ENCODE measurements around the gene DLGAP5.

DLGAP5 gene

DNA sequence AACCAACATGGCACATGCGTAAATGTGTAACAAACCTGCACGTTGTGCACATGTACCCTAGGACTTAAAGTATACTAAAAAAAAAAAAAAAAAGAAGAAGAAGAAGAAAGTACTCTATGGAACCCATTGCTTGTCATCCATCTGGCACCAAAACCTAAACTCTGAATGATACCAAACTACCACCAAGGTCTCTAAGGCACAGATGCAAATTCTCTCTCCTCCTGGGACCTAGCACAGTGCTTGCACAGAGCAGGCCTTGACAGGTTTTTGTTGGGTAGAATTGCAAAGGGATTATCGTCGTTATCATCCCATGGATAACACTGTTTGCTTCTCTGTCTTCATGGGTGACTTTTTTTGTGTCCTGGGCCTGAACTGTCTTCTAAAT, 75.5 kb downstream of the DLGAP5 start:
- no peak for DNase-seq (ENCODE audit: low read depth)
- no peak overlapping the region for H3K4me3 ChIP-seq (ENCODE audit: low read depth, low read length)
- TF ChIP-seq CTCF (IDR thresholded peaks at IDR 0.05; ENCODE audit: control insufficient read depth, extremely low read depth, insufficient read depth) = no peak

- H3K4me3 ChIP-seq (ENCODE audit: low read depth, low read length) = no peak overlapping the region
- no peak for DNase-seq (ENCODE audit: low read depth)
Measured at GRCh38 chr14:55115460-55115859, 75.9 kb downstream of the DLGAP5 start.

GRCh38 chr14:55114720-55115119, 76.7 kb downstream of the DLGAP5 start:
- TF ChIP-seq CTCF (IDR thresholded peaks at IDR 0.05; ENCODE audit: control insufficient read depth, extremely low read depth, insufficient read depth) = no peak
- no peak overlapping the region for H3K4me3 ChIP-seq (ENCODE audit: low read depth, low read length)
- DNase-seq (ENCODE audit: low read depth) = no peak

More at GRCh38 chr14:55115460-55115859, 75.9 kb downstream of the DLGAP5 start:
- no peak for TF ChIP-seq CTCF (IDR thresholded peaks at IDR 0.05; ENCODE audit: control insufficient read depth, extremely low read depth, insufficient read depth)

DNA sequence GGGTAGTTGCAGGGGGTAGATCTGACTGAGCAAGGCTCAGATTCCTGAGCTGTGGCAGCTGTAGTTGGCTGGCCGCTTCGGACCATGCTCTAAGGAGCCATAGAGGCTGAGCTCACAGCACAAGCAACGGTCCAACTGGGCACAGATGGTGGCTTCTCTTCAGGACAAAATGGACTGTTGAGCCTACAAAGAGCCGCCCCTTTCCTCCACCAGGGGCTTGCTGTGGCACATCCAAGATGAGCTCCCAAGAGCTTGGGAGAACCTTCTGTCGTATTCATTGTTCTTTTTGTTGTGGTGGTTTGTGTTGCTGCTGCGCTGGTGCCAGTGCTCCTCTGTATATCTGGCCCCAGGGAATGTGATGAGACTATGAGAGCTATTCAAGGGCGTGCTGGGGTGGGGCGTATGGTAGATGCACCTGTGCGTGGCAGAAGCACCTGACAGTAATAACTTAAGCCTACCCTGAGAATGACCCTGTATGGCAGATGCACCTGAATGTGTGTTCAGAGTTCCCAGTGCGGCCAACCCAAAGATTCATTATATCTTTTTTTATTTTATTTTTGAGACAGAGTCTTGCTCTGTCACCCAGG, 80.2 kb downstream of the DLGAP5 start:
- no peak overlapping the region for H3K4me3 ChIP-seq (ENCODE audit: low read depth, low read length)
- TF ChIP-seq CTCF (IDR thresholded peaks at IDR 0.05; ENCODE audit: control insufficient read depth, extremely low read depth, insufficient read depth) = no peak
- no peak for DNase-seq (ENCODE audit: low read depth)

GRCh38 chr14:55109836-55110235, 81.5 kb downstream of the DLGAP5 start:
- no peak for DNase-seq (ENCODE audit: low read depth)
- no peak overlapping the region for H3K4me3 ChIP-seq (ENCODE audit: low read depth, low read length)
- no peak for TF ChIP-seq CTCF (IDR thresholded peaks at IDR 0.05; ENCODE audit: control insufficient read depth, extremely low read depth, insufficient read depth)

GRCh38 chr14:55107766-55108554, 83.4 kb downstream of the DLGAP5 start:
- DNase-seq (ENCODE audit: low read depth) = no peak
- no peak overlapping the region for H3K4me3 ChIP-seq (ENCODE audit: low read depth, low read length)
- TF ChIP-seq CTCF (IDR thresholded peaks at IDR 0.05; ENCODE audit: control insufficient read depth, extremely low read depth, insufficient read depth) = no peak
